Heart left ventricle (tissue), 16 donors: ENCODE results near the gene KCNQ4. TPM values are rescaled to one million over a fixed set of nuclear protein-coding genes. Genes with fewer than 3 reads are reported as not detected.

Experiments
- ATAC-seq, 4 donors: fragments of 200-7000 bp; cut with Tn5 transposase; one replicate each; pipeline ENCODE4 v1.9.1; 2020 to 2022; ENCODE audit warnings: moderate library complexity in 4 of 4, mild to moderate bottlenecking in 3 of 4, moderate number of reproducible peaks in 1 of 4
- DNase-seq, 5 donors: peaks; one replicate each; pipeline ENCODE4 v3.0.0-alpha.2; 2020
- H3K27ac ChIP-seq, 12 donors: fragments of 200-600 bp; sonication (generic) in 4 of 12; one replicate each; pipeline versions ENCODE4 v1.5.0 to v1.8.0; 2016 to 2022; ENCODE audit warnings: mild to moderate bottlenecking in 2 of 12
- H3K27me3 ChIP-seq, 9 donors: fragments of 200-600 bp; sonication (generic) in 2 of 9; one replicate each; pipeline versions ENCODE4 v1.5.1 to v1.8.0; 2016 to 2022; ENCODE audit warnings: mild to moderate bottlenecking in 3 of 9
- H3K36me3 ChIP-seq, 9 donors: fragments of 200-600 bp; sonication (generic) in 2 of 9; one replicate each; pipeline versions ENCODE4 v1.5.0 to v1.8.0; 2018 to 2022; ENCODE audit warnings: mild to moderate bottlenecking in 2 of 9
- H3K4me1 ChIP-seq, 12 donors: fragments of 200-600 bp; sonication (generic) in 4 of 12; one replicate each; pipeline versions ENCODE4 v1.5.0 to v1.8.0; 2016 to 2022; ENCODE audit warnings: mild to moderate bottlenecking in 3 of 12
- H3K4me3 ChIP-seq, 12 donors: fragments of 200-600 bp; sonication (generic) in 4 of 12; one replicate each; pipeline versions ENCODE4 v1.5.0 to v1.8.0; 2017 to 2022; ENCODE audit warnings: mild to moderate bottlenecking in 9 of 12, moderate library complexity in 4 of 12
- H3K9me3 ChIP-seq, 12 donors: fragments of 200-600 bp; sonication (generic) in 4 of 12; one replicate each; pipeline versions ENCODE4 v1.5.0 to v1.8.0; 2016 to 2022; ENCODE audit warnings: mild to moderate bottlenecking in 1 of 12
- CTCF ChIP-seq, 12 donors: fragments of 200-600 bp; sonication (generic) in 4 of 12; IDR thresholded peaks; one replicate each; pipeline versions ENCODE4 v1.5.0 to v1.8.0; 2018 to 2022; ENCODE audit warnings: antibody characterized with exemption in 12 of 12, mild to moderate bottlenecking in 5 of 12
- POLR2A ChIP-seq, 2 donors: fragments of 450-650 bp; IDR thresholded peaks; one replicate each; pipeline ENCODE4 v1.6.1; 2017; ENCODE audit warnings: antibody characterized with exemption in 2 of 2, mild to moderate bottlenecking in 2 of 2, moderate library complexity in 2 of 2
- WGBS, 4 donors: extraction: QIAGEN DNeasy Blood & Tissue Kit in 2 of 4; methylation state at CpG; one replicate each; pipeline versions ENCODE4 v1.1.5 to v1.1.7; 2013 to 2018; 5-methylcytosine and 5-hydroxymethylcytosine counted together
- intact Hi-C, 10 donors: fragments of 100-400 bp; cut with DNase I; formaldehyde crosslinking; loops; one replicate each; pipeline versions ENCODE4 v1.11.1 to v1.14.2; 2022
- polyA plus RNA-seq, 2 donors: library from polyadenylated mRNA; stranded (reverse); fragments of 200-250 nt; gene quantifications; one replicate each; pipeline ENCODE4 v1.2.3, GENCODE V29; 2013
- total RNA-seq, 9 donors: library from RNA; depleted of rRNA in 2 of 9; stranded (reverse); fragments of >200 nt in 2 of 9; fragmentation: NEBNext Ultra II Directional in 3 of 9; extraction: Animal tissue kit (Norgen Biotek cat#: 25700) in 3 of 9; gene quantifications; one replicate each; pipeline versions ENCODE4 v1.1.0 to v1.2.4, GENCODE V29; 2016 to 2023
- donor health status: ischemic (EF 13 %, LVEDD 7.1; RV severe dilation, severe dysfunction).
- donor health status: healthy with polysubstance abuse.
- donor health status: DM: no; HTN: yes; CAD: no.
- donor health status: DM: no; HTN: no; CAD: no.
- donor health status: ischemic (EF 25% LVEDD 6.9; RV normal size, moderate dysfunction).
- donor health status: ischemic (EF 25% LVEDD 5.7; RV mildly dilated, moderate dysfunction).
- donor health status: healthy.
- donor health status: DM: yes; HTN: yes; CAD: no.
- donor health status: ischemic (EF 35%, LVEDD 5.7; RV mildly dilated, moderate dysfunction).
- donor health status: nonischemic (EF 11% LVEDD 7.7; RV severe dilation, severe dysfunction).
- donor health status: DM: yes; HTN: yes; CAD: no.
- donor health status: PGD.
- donor health status: ischemic (EF 29% LVEDD 5.4; RV normal size, mild dysfunction).
- donor health status: nonischemic (EF 23%, LVEDD 6.1; RV moderate dilation, normal function).

Gene KCNQ4
- total and polyA plus RNA-seq, 11 donors: 1.3 to 4.4 (median 1.9) TPM

DNA sequence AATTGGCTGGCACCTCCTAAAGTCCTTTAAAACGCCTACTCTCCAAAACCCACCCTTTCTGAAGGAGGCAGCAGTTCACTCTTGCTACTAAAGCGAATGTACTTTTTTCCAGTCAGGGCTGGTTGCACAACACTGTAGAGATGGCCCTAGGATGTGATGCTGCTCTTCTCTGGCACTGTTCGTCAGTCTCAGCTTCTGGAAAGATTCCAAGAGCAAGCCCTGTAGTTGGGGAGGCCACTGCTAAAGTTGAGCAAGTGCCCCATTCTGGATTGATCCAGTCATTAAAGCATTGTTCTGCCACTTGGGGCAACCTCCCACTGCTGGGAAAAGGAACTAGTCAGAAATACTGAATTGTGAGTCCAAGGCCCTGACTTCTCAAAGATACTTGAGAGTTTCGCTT, 28.5 kb upstream of the KCNQ4 start:
- Histone ChIP-seq H3K4me1 (peaks cover 0 to 33% (median 6%) of the 10 kb centered on the region in 12 donors), H3K9me3 (no peaks in the 10 kb centered on the region), H3K27ac (peak overlapping the region in 3 of 12 donors; percentile 17 to 52 (median 33)), H3K4me3 (no peak overlapping the region), H3K27me3 (no peaks in the 10 kb centered on the region), H3K36me3 (peaks cover 0 to 100% (median 99%) of the 10 kb centered on the region in 9 donors)
- ATAC-seq (peak in 3 of 4 donors; percentile 58 to 79 (median 78)), DNase-seq (no peak)
- 50 to 67% (median 65%) methylated on average over 4 of the region's 4 CpGs for WGBS, 4 donors
- TF ChIP-seq CTCF (IDR thresholded peaks at IDR 0.05) (no peak), POLR2A (IDR thresholded peaks at IDR 0.05) (no peak)
- intact Hi-C loops: no loop called here

DNA sequence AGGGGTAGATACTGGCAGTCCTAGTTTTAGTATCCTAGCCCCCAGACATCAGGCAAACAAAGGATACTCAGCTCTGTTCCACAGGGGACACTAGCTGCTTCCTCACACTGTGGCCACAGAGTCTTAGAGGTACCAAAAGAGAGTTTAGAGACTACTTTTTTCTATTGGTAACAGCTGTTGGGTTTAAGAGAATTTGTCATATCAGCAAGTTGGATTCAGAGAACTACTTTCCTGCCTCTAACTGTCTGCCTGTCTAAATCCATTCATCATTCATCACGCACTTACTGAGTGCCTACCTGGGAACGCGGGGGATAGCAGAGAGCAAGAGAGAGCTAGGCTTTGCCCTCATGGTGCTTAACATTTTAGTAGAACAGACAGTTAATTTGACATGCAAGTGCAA, 27.1 kb upstream of the KCNQ4 start:
- 74 to 86% (median 82%) methylated on average over 3 of the region's 3 CpGs for WGBS, 4 donors
- H3K4me1 ChIP-seq: peaks cover 0 to 43% (median 8%) of the 10 kb centered on the region in 12 donors
- H3K4me3 ChIP-seq: no peak overlapping the region
- no peak for ATAC-seq
- peaks cover 0 to 100% (median 99%) of the 10 kb centered on the region in 9 donors for H3K36me3 ChIP-seq
- no peaks in the 10 kb centered on the region for H3K27me3 ChIP-seq
- TF ChIP-seq CTCF (IDR thresholded peaks at IDR 0.05) (no peak), POLR2A (IDR thresholded peaks at IDR 0.05) (no peak)
- DNase-seq: no peak
- peak overlapping the region in 1 of 12 donors; percentile 52 for H3K27ac ChIP-seq
- no peaks in the 10 kb centered on the region for H3K9me3 ChIP-seq
- intact Hi-C loops: no loop called here

DNA sequence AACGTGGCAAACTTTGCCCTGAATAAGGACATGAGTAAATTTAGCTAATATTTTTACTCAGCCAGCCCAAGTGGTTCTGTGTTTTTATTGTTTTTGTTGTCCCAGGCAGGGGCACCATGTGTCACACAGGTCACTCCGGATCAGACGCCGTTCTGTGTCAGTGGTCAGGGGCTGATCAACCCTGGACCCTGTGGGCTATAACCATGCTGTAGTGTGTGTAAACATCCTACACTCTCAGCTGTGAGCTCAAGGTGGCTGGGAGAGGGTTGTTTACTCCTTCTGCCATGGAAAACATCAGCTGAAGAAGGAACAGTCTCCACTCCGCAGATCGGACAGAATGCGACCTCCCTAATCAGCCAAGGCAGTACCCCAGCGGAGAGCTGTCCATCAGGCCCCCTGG, 26.5 kb upstream of the KCNQ4 start:
- H3K36me3 ChIP-seq: peaks cover 0 to 100% (median 98%) of the 10 kb centered on the region in 9 donors
- H3K27ac ChIP-seq: peak overlapping the region in 1 of 12 donors; percentile 26
- intact Hi-C loops: no loop called here
- H3K4me1 ChIP-seq: peaks cover 0 to 45% (median 10%) of the 10 kb centered on the region in 12 donors
- no peaks in the 10 kb centered on the region for H3K9me3 ChIP-seq
- DNase-seq: no peak
- no peak overlapping the region for H3K4me3 ChIP-seq
- no peaks in the 10 kb centered on the region for H3K27me3 ChIP-seq
- WGBS, 4 donors: 65 to 78% (median 71%) methylated on average over 8 of the region's 8 CpGs
- ATAC-seq: no peak
- TF ChIP-seq CTCF (IDR thresholded peaks at IDR 0.05) (no peak), POLR2A (IDR thresholded peaks at IDR 0.05) (no peak)

GRCh38 chr1:40758004-40758403, 25.6 kb upstream of the KCNQ4 start:
- DNase-seq: no peak
- WGBS, 4 donors: 86 to 94% (median 89%) methylated on average over 7 of the region's 7 CpGs
- TF ChIP-seq POLR2A (IDR thresholded peaks at IDR 0.05) (no peak), CTCF (IDR thresholded peaks at IDR 0.05) (no peak)
- Histone ChIP-seq H3K4me3 (no peak overlapping the region), H3K4me1 (peaks cover 0 to 45% (median 10%) of the 10 kb centered on the region in 12 donors), H3K9me3 (no peaks in the 10 kb centered on the region), H3K36me3 (peaks cover 0 to 100% (median 98%) of the 10 kb centered on the region in 9 donors), H3K27ac (peak overlapping the region in 1 of 12 donors; percentile 34), H3K27me3 (no peaks in the 10 kb centered on the region)
- ATAC-seq: no peak
- intact Hi-C loops: no loop called here
